Choroid plexus epithelial cell (primary cell): ENCODE results near the gene PIK3R6.
A peak's percentile ranks its signal among the peaks of the same experiment; 100 is the strongest.

Source experiments
- DNase-seq: peaks from one replicate; pipeline ENCODE4 v3.0.0-alpha.2; 2010; ENCODE audit warnings: low read depth
- H3K4me3 ChIP-seq: 2 replicates; pipeline ENCODE4 v1.5.1; 2011; ENCODE audit warnings: low read depth, mild to moderate bottlenecking, control low read depth, low read length, moderate library complexity
- CTCF ChIP-seq: conservative IDR thresholded peaks from 2 replicates; pipeline ENCODE4 v1.5.1; 2011; ENCODE audit warnings: low read depth, mild to moderate bottlenecking, control low read depth, inconsistent platforms, low read length, moderate library complexity

The PIK3R6 gene

DNA sequence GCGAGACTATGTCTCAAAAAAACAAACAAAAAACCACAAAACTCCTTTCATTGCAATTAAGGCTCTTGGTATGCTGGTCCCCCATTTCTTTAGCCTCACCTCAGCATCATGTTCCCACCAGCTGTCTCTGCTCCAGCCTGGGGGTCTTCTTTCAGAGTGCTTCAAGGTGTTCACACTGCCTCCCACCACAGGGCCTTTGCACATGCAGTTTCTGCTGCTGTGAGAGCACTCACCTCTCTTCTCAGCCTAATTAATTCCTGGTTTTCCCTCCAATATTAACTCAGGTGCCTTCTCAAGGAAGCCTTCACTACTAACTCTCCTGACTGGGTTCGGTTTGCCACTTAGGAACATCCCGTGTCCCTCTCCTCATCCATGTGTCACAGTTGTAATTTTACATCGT lies 15.9 kb upstream of the PIK3R6 start:
- no peak for TF ChIP-seq CTCF
- H3K4me3 ChIP-seq = no peak overlapping the region
- no peak for DNase-seq

DNA sequence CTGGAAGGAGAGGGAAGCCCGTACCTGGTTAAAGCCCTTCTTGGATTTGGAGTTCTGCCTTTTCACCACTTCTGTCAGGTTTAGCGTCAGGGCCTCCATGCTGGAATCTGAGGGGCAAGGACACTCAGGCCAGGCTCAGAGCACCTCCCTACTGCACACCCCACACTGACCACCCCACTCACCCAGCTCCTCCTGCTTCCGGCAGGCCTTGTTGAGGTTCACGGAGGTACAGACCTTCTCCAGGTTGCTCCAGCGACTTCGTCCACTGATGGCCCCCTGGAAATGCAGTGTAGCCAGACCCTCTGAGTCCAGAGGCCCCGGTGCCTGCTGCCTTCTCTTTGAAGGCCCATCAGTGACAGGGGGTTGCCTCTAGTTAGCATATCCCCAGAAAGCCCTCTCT lies 14.1 kb upstream of the PIK3R6 start:
- DNase-seq = no peak
- no peak for TF ChIP-seq CTCF
- H3K4me3 ChIP-seq = no peak overlapping the region

- no peak for DNase-seq
Measured at GRCh38 chr17:8880466-8880865, 13.0 kb upstream of the PIK3R6 start.

GRCh38 chr17:8879410-8879809 lies 11.9 kb upstream of the PIK3R6 start:
- no peak for TF ChIP-seq CTCF
- no peak for DNase-seq
- H3K4me3 ChIP-seq = no peak overlapping the region

More at GRCh38 chr17:8880466-8880865, 13.0 kb upstream of the PIK3R6 start:
- H3K4me3 ChIP-seq = no peak overlapping the region
- TF ChIP-seq CTCF = no peak

- no peak for TF ChIP-seq CTCF
- no peak overlapping the region for H3K4me3 ChIP-seq
- DNase-seq = no peak
Measured at GRCh38 chr17:8877984-8878383, 10.5 kb upstream of the PIK3R6 start.

DNA sequence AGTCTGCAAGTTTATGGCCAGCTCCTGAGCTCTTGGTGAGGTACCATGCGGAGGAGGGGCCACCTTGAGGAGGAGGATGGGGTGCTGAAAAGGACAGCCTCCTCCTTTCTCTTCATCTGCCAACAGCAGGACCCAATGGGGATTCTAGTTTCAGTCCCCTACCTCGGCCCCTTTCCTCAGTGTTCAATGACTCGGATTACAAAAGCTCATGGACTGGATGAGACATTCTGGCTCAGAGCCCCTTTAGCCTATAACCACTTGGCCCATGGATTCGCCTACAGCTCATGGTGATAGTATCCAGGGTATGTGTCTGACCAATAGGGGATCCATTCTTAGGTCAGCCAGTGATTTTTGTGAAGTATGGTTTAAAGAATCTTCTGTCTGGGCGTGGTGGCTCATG lies 8.5 kb upstream of the PIK3R6 start:
- DNase-seq = peak; percentile 5
- no peak for TF ChIP-seq CTCF
- H3K4me3 ChIP-seq = no peak overlapping the region

GRCh38 chr17:8875436-8875835 lies 8.0 kb upstream of the PIK3R6 start:
- no peak for TF ChIP-seq CTCF
- H3K4me3 ChIP-seq = no peak overlapping the region
- DNase-seq = no peak
